Upper lobe of left lung (tissue), 6 donors: ENCODE measurements around the gene ZNF446. TPM values are rescaled to one million over a fixed set of nuclear protein-coding genes. Genes with fewer than 3 reads are reported as not detected.

Source experiments
- ATAC-seq, 2 donors: fragments of 200-7000 bp; cut with Tn5 transposase; one replicate each; pipeline ENCODE4 v1.9.1; 2022; ENCODE audit warnings: mild to moderate bottlenecking in 2 of 2, moderate library complexity in 2 of 2; ENCODE audit not compliant: low FRiP score in 2 of 2
- DNase-seq, 2 donors: peaks; one replicate each; pipeline ENCODE4 v3.0.0-alpha.2; 2019 to 2020
- H3K27ac ChIP-seq, 4 donors: fragments of 200-600 bp; sonication (generic); one replicate each; pipeline ENCODE4 v1.5.1; 2016 to 2019
- H3K27me3 ChIP-seq, 4 donors: fragments of 200-600 bp; sonication (generic); one replicate each; pipeline ENCODE4 v1.5.1; 2017 to 2019
- H3K36me3 ChIP-seq, 4 donors: fragments of 200-600 bp; sonication (generic); one replicate each; pipeline ENCODE4 v1.5.1; 2016 to 2019
- H3K4me1 ChIP-seq, 4 donors: fragments of 200-600 bp; sonication (generic); one replicate each; pipeline ENCODE4 v1.5.1; 2018 to 2019
- H3K4me3 ChIP-seq, 4 donors: fragments of 200-600 bp; sonication (generic); one replicate each; pipeline ENCODE4 v1.5.1; 2017 to 2019; ENCODE audit warnings: mild to moderate bottlenecking in 2 of 4, moderate library complexity in 1 of 4
- H3K9me3 ChIP-seq, 4 donors: fragments of 200-600 bp; sonication (generic); one replicate each; pipeline ENCODE4 v1.5.1; 2018 to 2019
- EP300 ChIP-seq, 4 donors: sonication (generic); formaldehyde crosslinking; IDR thresholded peaks; one replicate each; pipeline ENCODE4 v1.5.1; 2017; ENCODE audit warnings: antibody characterized with exemption in 4 of 4, control low read depth in 2 of 4
- POLR2A ChIP-seq, 4 donors: fragments of 450-650 bp; IDR thresholded peaks; one replicate each; pipeline ENCODE4 v1.5.1; 2016 to 2017; ENCODE audit warnings: antibody characterized with exemption in 4 of 4, mild to moderate bottlenecking in 2 of 4
- POLR2AphosphoS5 ChIP-seq, 2 donors: sonication (generic); formaldehyde crosslinking; IDR thresholded peaks; one replicate each; pipeline ENCODE4 v1.5.1; 2017; ENCODE audit warnings: antibody characterized with exemption in 2 of 2
- WGBS, 2 donors: methylation state at CpG; one replicate each; pipeline ENCODE4 v1.1.5; 2017 to 2018; 5-methylcytosine and 5-hydroxymethylcytosine counted together
- total RNA-seq, 6 donors: library from RNA; depleted of rRNA in 4 of 6; stranded (reverse); fragments of >200 nt in 4 of 6; gene quantifications; one replicate each; pipeline versions ENCODE4 v1.1.0 to v1.2.1, GENCODE V29; 2016 to 2021
- TF ChIP-seq, protein P1 (sequence below), 6 experiments: fragments of 450-650 bp in 4 of 6; fragments of 200-600 bp in 2 of 6; sonication (generic) in 2 of 6; IDR thresholded peaks; one replicate each; pipeline ENCODE4 v1.5.1; 2016 to 2019; ENCODE audit warnings: antibody characterized with exemption in 6 of 6
- donor health status: DM: no; HTN: no; CAD: no; lungs with moderate emphysema.
- donor health status: DM: no; HTN: yes; CAD: no; lungs with severe emphysema.

The ZNF446 gene
- total RNA-seq, 6 donors from 2014 or later = 10.1 to 30.4 (median 14.4) TPM

DNA sequence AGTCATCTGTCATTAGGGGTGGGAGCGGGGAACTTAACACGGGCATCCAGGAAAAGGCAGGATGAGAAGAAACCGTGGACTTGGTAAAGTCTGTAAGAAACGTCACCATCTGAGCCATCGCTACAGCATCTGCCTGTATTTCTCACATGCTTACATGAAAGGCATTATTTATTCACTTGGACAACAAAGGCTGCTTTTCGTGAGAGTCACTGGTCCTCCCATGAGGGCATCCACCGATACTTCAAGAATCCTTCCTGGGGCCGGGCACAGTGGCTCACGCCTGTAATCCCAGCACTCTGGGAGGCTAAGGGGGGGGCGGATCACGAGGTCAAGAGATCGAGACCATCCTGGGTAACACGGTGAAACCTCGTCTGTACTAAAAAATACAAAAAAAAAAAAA is 16.1 kb downstream of the ZNF446 start:
- no peak overlapping the region for H3K4me3 ChIP-seq
- WGBS, 2 donors = 92 to 93% methylated on average over 14 of the region's 14 CpGs

DNA sequence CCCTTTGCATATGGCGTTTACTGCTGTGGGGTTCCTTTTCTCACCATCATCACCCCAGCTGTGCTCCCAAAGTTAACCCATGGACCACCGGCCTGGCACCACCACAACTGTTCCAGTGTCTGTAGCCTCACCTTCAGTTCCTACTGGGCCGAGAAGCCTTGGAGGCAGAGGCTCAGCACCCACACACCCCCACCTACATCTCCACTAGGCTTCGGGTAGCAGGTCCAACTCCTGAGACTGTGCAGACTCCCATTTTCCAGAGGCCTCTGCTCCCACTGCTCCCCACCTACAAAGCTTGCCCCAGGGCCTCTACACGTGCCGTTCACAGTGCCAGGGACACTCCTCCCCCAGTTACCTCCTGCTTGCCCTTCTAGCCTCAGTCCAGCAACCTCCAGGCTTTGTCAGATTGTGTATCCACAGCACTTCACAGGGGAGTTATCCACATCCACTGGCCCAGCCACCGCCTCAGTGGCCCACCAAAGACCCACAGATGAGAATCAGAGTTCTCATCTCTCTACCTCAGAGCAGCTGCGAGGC is 21.6 kb downstream of the ZNF446 start:
- Histone ChIP-seq H3K27ac (no peak overlapping the region), H3K9me3 (no peaks in the 10 kb centered on the region), H3K4me3 (no peak overlapping the region), H3K4me1 (peaks cover 18 to 27% (median 21%) of the 10 kb centered on the region in 4 donors), H3K27me3 (no peaks in the 10 kb centered on the region), H3K36me3 (no peaks in the 10 kb centered on the region)
- TF ChIP-seq, protein P1, sequence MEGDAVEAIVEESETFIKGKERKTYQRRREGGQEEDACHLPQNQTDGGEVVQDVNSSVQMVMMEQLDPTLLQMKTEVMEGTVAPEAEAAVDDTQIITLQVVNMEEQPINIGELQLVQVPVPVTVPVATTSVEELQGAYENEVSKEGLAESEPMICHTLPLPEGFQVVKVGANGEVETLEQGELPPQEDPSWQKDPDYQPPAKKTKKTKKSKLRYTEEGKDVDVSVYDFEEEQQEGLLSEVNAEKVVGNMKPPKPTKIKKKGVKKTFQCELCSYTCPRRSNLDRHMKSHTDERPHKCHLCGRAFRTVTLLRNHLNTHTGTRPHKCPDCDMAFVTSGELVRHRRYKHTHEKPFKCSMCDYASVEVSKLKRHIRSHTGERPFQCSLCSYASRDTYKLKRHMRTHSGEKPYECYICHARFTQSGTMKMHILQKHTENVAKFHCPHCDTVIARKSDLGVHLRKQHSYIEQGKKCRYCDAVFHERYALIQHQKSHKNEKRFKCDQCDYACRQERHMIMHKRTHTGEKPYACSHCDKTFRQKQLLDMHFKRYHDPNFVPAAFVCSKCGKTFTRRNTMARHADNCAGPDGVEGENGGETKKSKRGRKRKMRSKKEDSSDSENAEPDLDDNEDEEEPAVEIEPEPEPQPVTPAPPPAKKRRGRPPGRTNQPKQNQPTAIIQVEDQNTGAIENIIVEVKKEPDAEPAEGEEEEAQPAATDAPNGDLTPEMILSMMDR (IDR thresholded peaks at IDR 0.05) = no peak
- TF ChIP-seq EP300 (IDR thresholded peaks at IDR 0.05) = no peak
- TF ChIP-seq POLR2A (IDR thresholded peaks at IDR 0.05) = no peak
- TF ChIP-seq POLR2AphosphoS5 (IDR thresholded peaks at IDR 0.05) = no peak
- DNase-seq = no peak
- WGBS, 2 donors = 91 to 93% methylated on average over 7 to 8 of the region's 8 CpGs
- no peak for ATAC-seq

More for the DNA sequence above, 16.1 kb downstream of the ZNF446 start:
- Histone ChIP-seq H3K9me3 (no peaks in the 10 kb centered on the region), H3K36me3 (no peaks in the 10 kb centered on the region), H3K4me1 (no peaks in the 10 kb centered on the region), H3K27me3 (no peaks in the 10 kb centered on the region), H3K27ac (no peak overlapping the region)
- ATAC-seq = no peak
- TF ChIP-seq, protein P1 (IDR thresholded peaks at IDR 0.05) = no peak
- no peak for TF ChIP-seq POLR2AphosphoS5 (IDR thresholded peaks at IDR 0.05)
- no peak for TF ChIP-seq POLR2A (IDR thresholded peaks at IDR 0.05)
- no peak for TF ChIP-seq EP300 (IDR thresholded peaks at IDR 0.05)
- no peak for DNase-seq

DNA sequence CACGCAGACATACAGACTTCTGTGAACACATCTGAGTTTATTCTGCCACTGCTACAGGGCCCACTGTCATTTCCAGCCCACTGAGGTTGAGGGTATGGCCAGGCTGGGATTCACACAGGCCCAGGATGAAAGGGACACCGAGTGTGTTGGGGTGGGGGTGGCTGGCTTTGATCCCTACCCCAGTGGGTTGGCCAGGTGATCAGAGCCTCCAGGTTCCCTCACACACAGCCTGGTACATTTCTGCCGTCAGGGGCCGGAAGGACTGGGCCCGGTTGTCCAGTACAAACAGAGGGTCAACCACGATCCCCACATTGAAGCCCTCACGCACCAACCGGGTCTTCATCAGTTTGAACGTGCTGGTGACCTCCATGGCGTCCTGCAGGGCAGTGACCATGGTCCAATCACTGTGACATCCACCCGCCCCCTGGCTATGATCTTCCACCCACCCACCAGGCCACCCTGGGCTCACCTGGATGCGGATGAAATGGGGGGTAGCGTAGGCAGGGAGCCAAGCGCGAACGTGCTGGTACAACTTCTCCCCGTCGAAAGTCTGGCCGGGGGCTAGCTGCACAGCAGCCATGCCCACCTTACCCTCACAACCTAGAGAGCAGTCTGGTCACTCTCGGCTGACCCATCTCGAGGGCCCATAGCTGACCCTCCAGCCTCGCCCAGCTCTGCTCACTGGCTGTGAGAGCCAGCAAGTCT is 22.3 kb downstream of the ZNF446 start:
- Histone ChIP-seq H3K27ac (peak overlapping the region; percentile 42 to 90 (median 81)), H3K27me3 (no peaks in the 10 kb centered on the region), H3K4me3 (peak overlapping the region; percentile 29 to 73 (median 62)), H3K36me3 (no peaks in the 10 kb centered on the region), H3K9me3 (no peaks in the 10 kb centered on the region), H3K4me1 (peaks cover 18 to 27% (median 21%) of the 10 kb centered on the region in 4 donors)
- DNase-seq (no peak), ATAC-seq (peak in 1 of 2 donors; percentile 1)
- 65 to 78% methylated on average over 9 to 22 of the region's 22 CpGs for WGBS, 2 donors
- TF ChIP-seq EP300 (IDR thresholded peaks at IDR 0.05) (no peak), POLR2A (IDR thresholded peaks at IDR 0.05) (no peak), POLR2AphosphoS5 (IDR thresholded peaks at IDR 0.05) (no peak)
- TF ChIP-seq, protein P1 (IDR thresholded peaks at IDR 0.05) = no peak

DNA sequence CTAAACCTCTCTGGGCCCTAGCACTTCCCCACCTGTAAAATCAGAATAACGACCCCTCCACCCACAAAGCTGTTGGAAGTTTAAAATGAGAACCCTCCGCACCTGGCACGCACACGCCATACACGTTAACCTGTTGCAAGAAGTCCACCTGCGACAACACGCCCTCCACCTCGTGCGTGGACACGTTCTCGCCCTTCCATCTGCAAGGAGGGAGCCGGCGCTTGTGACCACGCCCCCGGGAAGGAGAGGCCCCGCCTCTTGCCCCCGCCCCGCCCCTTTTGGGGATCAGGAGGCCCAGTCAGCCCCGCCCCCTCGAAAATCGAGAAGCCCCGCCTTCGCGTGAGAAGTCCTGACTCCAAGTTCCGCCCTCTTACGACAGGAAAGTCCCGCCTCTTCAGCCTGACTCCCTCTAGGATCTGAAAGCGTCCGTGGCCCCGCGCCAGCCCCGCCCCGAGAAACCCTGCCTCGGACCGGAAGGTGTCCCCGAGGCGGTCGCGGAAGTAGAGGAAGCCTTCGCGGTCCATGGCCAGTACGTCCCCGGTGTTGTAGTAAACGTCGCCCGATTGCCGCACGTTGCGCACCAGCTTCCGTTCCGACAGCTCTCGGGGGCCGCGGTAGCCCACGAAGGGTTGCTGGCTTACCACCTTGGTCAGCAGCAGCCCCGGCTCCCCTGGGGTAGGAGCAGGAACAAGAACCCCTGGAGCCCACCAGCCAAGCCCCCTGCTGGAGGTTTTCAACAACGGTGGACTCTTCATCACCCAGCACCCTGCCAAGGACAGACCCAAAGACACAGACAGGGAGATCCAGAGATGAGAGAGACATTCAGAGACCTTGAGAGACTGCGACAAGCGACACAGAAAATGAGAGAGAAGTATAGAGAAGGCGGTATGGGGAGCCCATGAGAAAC is 23.1 kb downstream of the ZNF446 start:
- Histone ChIP-seq H3K27ac (peak overlapping the region; percentile 77 to 90 (median 81)), H3K9me3 (no peaks in the 10 kb centered on the region), H3K4me1 (peaks cover 18 to 27% (median 21%) of the 10 kb centered on the region in 4 donors), H3K4me3 (peak overlapping the region; percentile 29 to 73 (median 62)), H3K27me3 (no peaks in the 10 kb centered on the region), H3K36me3 (no peaks in the 10 kb centered on the region)
- no peak for TF ChIP-seq EP300 (IDR thresholded peaks at IDR 0.05)
- TF ChIP-seq, protein P1 (IDR thresholded peaks at IDR 0.05) = peak in 5 of 6 experiments; percentile 19 to 48 (median 31)
- TF ChIP-seq POLR2A (IDR thresholded peaks at IDR 0.05) = peak in 1 of 4 donors; percentile 68
- peak; percentile 88 to 89 for TF ChIP-seq POLR2AphosphoS5 (IDR thresholded peaks at IDR 0.05)
- ATAC-seq (peak; percentile 98 to 99), DNase-seq (peak; percentile 100)
- 1 to 19% methylated on average over 4 to 60 of the region's 60 CpGs for WGBS, 2 donors
